SU-DHL-6 (cell line): Measurements from ENCODE around the gene POT1.

Source experiments
- CTCF ChIP-seq: fragments of 200-600 bp; sonication (generic); IDR thresholded peaks from one replicate; pipeline ENCODE4 v1.5.1; 2017; ENCODE audit warnings: antibody characterized with exemption, mild to moderate bottlenecking, low read length, moderate library complexity; ENCODE audit not compliant: insufficient read depth, poor library complexity, severe bottlenecking
- EZH2phosphoT487 ChIP-seq: fragments of 200-600 bp; sonication (generic), shearing (Covaris generic); conservative IDR thresholded peaks from 2 replicates; pipeline ENCODE4 v1.6.1; 2018; ENCODE audit warnings: mild to moderate bottlenecking, antibody characterized with exemption, low read length, moderate library complexity, mixed read lengths

DNA sequence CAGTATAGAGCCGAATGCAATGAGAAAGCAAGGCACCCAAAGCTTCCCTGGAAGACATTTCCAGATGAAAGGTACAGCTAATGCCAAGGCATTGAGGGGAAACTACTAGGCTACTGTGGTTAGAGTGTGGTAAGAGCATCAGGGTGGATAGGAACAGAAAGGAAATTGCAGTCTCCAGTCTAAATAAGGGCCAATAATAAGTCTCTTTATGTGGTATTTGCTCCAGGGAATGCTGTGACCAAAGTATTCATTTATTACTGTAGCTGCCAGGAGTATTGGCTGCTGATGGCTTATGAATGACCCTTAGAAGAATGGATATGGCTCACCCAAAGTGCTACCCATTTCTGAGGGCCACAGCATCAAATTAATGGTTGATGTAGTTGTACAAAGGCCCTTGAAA lies 30.1 kb upstream of the POT1 start:
- TF ChIP-seq CTCF, result no peak
- TF ChIP-seq EZH2phosphoT487, result no peak
